Right ventricle myocardium inferior (tissue), 1 donor: ENCODE data around the gene DFFB. TPM values are rescaled to one million over a fixed set of nuclear protein-coding genes. Genes with fewer than 3 reads are reported as not detected.

Source experiments
- ATAC-seq: fragments of 200-7000 bp; cut with Tn5 transposase; one replicate; pipeline ENCODE4 v1.9.1; 2020; ENCODE audit warnings: mild to moderate bottlenecking, moderate library complexity
- DNase-seq: peaks from one replicate; pipeline ENCODE4 v3.0.0; 2021; ENCODE audit errors: missing footprints
- intact Hi-C: fragments of 100-400 bp; cut with DNase I; formaldehyde crosslinking; loops from one replicate; pipeline ENCODE4 v1.11.0; 2022
- total RNA-seq: library from RNA; stranded (reverse); fragmentation: NEBNext Ultra II Directional; extraction: Animal tissue kit (Norgen Biotek cat#: 25700); gene quantifications from one replicate; pipeline ENCODE4 v1.2.1, GENCODE V29; 2021
- donor health status: DM: no; HTN: yes; CAD: no; lungs with severe emphysema.

DFFB gene
- total RNA-seq, 1 donor from 2014 or later = 3.3 TPM

- no peak for DNase-seq
- ATAC-seq = no peak
- intact Hi-C loops = no loop called here
Measured at GRCh38 chr1:3825356-3825755, 31.9 kb upstream of the DFFB start.

GRCh38 chr1:3827813-3828307 lies 29.4 kb upstream of the DFFB start:
- DNase-seq (no peak), ATAC-seq (no peak)
- intact Hi-C loops = no loop called here

- ATAC-seq (no peak), DNase-seq (no peak)
- intact Hi-C loops = no loop called here
Measured at GRCh38 chr1:3828391-3828790, 28.9 kb upstream of the DFFB start.

GRCh38 chr1:3831689-3832088 lies 25.6 kb upstream of the DFFB start:
- intact Hi-C loops = no loop called here
- no peak for ATAC-seq

GRCh38 chr1:3834701-3835100 lies 22.6 kb upstream of the DFFB start:
- DNase-seq = no peak
- intact Hi-C loops = no loop called here

More at GRCh38 chr1:3831689-3832088, 25.6 kb upstream of the DFFB start:
- no peak for DNase-seq

GRCh38 chr1:3836421-3836820 lies 20.9 kb upstream of the DFFB start:
- DNase-seq = no peak
- intact Hi-C loops = no loop called here
- ATAC-seq = no peak

More at GRCh38 chr1:3834701-3835100, 22.6 kb upstream of the DFFB start:
- ATAC-seq = no peak

GRCh38 chr1:3837200-3837599 lies 20.1 kb upstream of the DFFB start:
- ATAC-seq = no peak
- DNase-seq = no peak

GRCh38 chr1:3837685-3838084 lies 19.6 kb upstream of the DFFB start:
- ATAC-seq = no peak
- no peak for DNase-seq
- intact Hi-C loops = no loop called here

More at GRCh38 chr1:3837200-3837599, 20.1 kb upstream of the DFFB start:
- intact Hi-C loops = no loop called here

GRCh38 chr1:3838788-3839187 lies 18.5 kb upstream of the DFFB start:
- intact Hi-C loops = no loop called here
- ATAC-seq (no peak), DNase-seq (no peak)

GRCh38 chr1:3841491-3841890 lies 15.8 kb upstream of the DFFB start:
- intact Hi-C loops = no loop called here
- DNase-seq (no peak), ATAC-seq (no peak)

- no peak for ATAC-seq
- DNase-seq = no peak
- intact Hi-C loops = no loop called here
Measured at GRCh38 chr1:3842912-3843311, 14.4 kb upstream of the DFFB start.

- intact Hi-C loops = no loop called here
- ATAC-seq (no peak), DNase-seq (no peak)
Measured at GRCh38 chr1:3846541-3846940, 10.7 kb upstream of the DFFB start.

- ATAC-seq = no peak
- no peak for DNase-seq
- intact Hi-C loops = no loop called here
Measured at GRCh38 chr1:3847081-3847480, 10.2 kb upstream of the DFFB start.

GRCh38 chr1:3850857-3851256 lies 6.4 kb upstream of the DFFB start:
- no peak for DNase-seq
- intact Hi-C loops = no loop called here
- ATAC-seq = no peak

GRCh38 chr1:3851292-3851691 lies 6.0 kb upstream of the DFFB start:
- intact Hi-C loops = no loop called here
- no peak for DNase-seq
- ATAC-seq = no peak

GRCh38 chr1:3852091-3852490 lies 5.2 kb upstream of the DFFB start:
- intact Hi-C loops = no loop called here

GRCh38 chr1:3852711-3853485 lies 4.4 kb upstream of the DFFB start:
- no peak for ATAC-seq
- intact Hi-C loops = no loop called here
- no peak for DNase-seq

More at GRCh38 chr1:3852091-3852490, 5.2 kb upstream of the DFFB start:
- DNase-seq (no peak), ATAC-seq (no peak)

GRCh38 chr1:3857791-3858129 lies 484 bp downstream of the DFFB start:
- DNase-seq (no peak), ATAC-seq (no peak)
- intact Hi-C loops = loop anchor here (5.0 kb wide), 1 partner anchor 40 kb away; no protein-coding TSS in a partner anchor

- intact Hi-C loops = loop anchor here (5.0 kb wide), 1 partner anchor 39 kb away; no protein-coding TSS in a partner anchor
- ATAC-seq (no peak), DNase-seq (no peak)
Measured at GRCh38 chr1:3858231-3858981, 1.1 kb downstream of the DFFB start.
